ENCODE data around the gene GPNMB.

Gene GPNMB

DNA sequence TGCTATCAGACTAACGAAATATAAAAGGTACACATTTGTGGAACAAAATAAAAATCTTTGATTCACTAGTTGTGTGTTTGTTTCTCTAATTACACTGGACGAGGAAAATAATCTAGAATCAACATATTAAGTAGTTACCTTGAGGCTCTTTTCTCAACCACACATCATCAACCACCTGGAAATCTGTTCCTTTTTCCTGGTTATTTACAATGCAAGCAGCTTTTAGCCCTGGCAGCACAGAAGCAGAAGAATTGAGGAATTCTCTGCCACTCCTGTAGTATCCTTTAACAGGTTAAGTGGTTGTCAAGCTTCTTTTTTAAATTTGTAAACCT is 41.0 kb upstream of the GPNMB start:
- Histone ChIP-seq H3K27me3 (ENCODE audit: control insufficient read depth, low read length) (no peaks in the 10 kb centered on the region), H3K4me3 (ENCODE audit: low read length) (no peak overlapping the region), H3K9me3 (ENCODE audit: control insufficient read depth, insufficient read depth, low read length) (no peaks in the 10 kb centered on the region), H3K27ac (ENCODE audit: low read depth, low read length) (no peak overlapping the region), H3K9me2 (replicated peaks; ENCODE audit: control insufficient read depth, low read length) (no peaks in the 10 kb centered on the region), H3K4me1 (ENCODE audit: control insufficient read depth, low read length) (peaks cover 7% of the 10 kb centered on the region; the same call in 1 of the 2 replicates), H3F3A (ENCODE audit: control insufficient read depth, insufficient read depth) (0 out of 2 replicates have a peak, but pooled peaks cover 5% of the 10 kb centered on the region), H3K4me2 (ENCODE audit: low read length) (no peak overlapping the region), H3K36me3 (ENCODE audit: control insufficient read depth, low read length) (peaks cover 29% of the 10 kb centered on the region), H3K79me2 (ENCODE audit: control insufficient read depth, low read length) (no peaks in the 10 kb centered on the region), H4K20me1 (ENCODE audit: control insufficient read depth, insufficient read depth, low read depth, low read length) (no peaks in the 10 kb centered on the region)
- TF ChIP-seq, protein P1, sequence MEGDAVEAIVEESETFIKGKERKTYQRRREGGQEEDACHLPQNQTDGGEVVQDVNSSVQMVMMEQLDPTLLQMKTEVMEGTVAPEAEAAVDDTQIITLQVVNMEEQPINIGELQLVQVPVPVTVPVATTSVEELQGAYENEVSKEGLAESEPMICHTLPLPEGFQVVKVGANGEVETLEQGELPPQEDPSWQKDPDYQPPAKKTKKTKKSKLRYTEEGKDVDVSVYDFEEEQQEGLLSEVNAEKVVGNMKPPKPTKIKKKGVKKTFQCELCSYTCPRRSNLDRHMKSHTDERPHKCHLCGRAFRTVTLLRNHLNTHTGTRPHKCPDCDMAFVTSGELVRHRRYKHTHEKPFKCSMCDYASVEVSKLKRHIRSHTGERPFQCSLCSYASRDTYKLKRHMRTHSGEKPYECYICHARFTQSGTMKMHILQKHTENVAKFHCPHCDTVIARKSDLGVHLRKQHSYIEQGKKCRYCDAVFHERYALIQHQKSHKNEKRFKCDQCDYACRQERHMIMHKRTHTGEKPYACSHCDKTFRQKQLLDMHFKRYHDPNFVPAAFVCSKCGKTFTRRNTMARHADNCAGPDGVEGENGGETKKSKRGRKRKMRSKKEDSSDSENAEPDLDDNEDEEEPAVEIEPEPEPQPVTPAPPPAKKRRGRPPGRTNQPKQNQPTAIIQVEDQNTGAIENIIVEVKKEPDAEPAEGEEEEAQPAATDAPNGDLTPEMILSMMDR (IDR thresholded peaks at IDR 0.05; ENCODE audit: low read depth, low read length, poor library complexity, severe bottlenecking) = no peak
- TF ChIP-seq EZH2phosphoT487 (IDR thresholded peaks at IDR 0.05; ENCODE audit: borderline replicate concordance, low read length) = no peak

DNA sequence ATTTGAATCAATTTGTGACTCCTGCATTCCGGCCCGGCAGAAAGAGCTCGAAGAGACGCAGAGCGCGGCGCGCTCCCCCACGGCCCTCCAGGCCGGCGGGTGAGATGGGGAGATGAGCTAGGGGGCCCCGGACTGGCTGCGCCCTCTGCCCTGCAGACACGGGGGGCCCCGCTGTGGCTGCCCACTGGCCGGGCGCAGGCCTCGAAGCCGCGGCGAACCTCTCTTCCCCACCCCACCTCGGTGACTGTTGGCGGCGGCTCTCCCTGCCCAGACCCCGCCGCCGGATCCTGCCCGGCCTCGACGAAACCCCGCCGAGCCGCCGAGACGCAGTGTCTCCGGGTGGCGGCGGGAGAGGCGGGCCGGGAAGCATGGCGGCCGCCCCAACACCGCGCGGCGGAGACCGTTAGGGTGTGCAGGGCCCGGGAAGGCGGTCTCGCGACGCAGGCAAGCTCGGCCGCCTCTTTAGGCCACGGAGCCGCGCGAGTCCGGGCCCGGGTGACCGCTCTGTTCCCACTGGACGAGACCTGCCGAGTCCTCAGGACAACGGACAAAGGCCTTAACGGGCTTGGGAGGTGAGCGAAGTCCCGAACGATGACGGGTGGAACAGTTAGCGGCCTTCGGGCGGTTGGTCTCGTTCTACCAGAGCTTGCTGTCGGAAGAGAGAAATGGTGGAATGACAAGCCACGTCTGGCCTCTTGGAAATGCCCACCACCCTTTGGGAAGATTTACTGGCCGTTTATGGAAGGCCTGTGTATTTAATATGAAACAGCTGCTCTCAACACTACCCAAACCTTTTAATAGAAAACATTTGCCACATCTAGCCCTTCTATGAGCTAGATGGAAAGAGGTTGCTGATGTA is 40.4 kb upstream of the GPNMB start:
- Histone ChIP-seq H4K20me1 (ENCODE audit: control insufficient read depth, insufficient read depth, low read depth, low read length) (no peaks in the 10 kb centered on the region), H3K4me2 (ENCODE audit: low read length) (no peak overlapping the region), H3K9me2 (replicated peaks; ENCODE audit: control insufficient read depth, low read length) (no peaks in the 10 kb centered on the region), H3K27me3 (ENCODE audit: control insufficient read depth, low read length) (no peaks in the 10 kb centered on the region), H3K27ac (ENCODE audit: low read depth, low read length) (no peak overlapping the region), H3K4me3 (ENCODE audit: low read length) (no peak overlapping the region), H3K79me2 (ENCODE audit: control insufficient read depth, low read length) (no peaks in the 10 kb centered on the region), H3K4me1 (ENCODE audit: control insufficient read depth, low read length) (peaks cover 7% of the 10 kb centered on the region; the same call in 1 of the 2 replicates), H3K36me3 (ENCODE audit: control insufficient read depth, low read length) (peaks cover 23% of the 10 kb centered on the region), H3F3A (ENCODE audit: control insufficient read depth, insufficient read depth) (0 out of 2 replicates have a peak, but pooled peaks cover 5% of the 10 kb centered on the region), H3K9me3 (ENCODE audit: control insufficient read depth, insufficient read depth, low read length) (no peaks in the 10 kb centered on the region)
- TF ChIP-seq EZH2phosphoT487 (IDR thresholded peaks at IDR 0.05; ENCODE audit: borderline replicate concordance, low read length) = no peak
- TF ChIP-seq, protein P1 (IDR thresholded peaks at IDR 0.05; ENCODE audit: low read depth, low read length, poor library complexity, severe bottlenecking) = no peak

DNA sequence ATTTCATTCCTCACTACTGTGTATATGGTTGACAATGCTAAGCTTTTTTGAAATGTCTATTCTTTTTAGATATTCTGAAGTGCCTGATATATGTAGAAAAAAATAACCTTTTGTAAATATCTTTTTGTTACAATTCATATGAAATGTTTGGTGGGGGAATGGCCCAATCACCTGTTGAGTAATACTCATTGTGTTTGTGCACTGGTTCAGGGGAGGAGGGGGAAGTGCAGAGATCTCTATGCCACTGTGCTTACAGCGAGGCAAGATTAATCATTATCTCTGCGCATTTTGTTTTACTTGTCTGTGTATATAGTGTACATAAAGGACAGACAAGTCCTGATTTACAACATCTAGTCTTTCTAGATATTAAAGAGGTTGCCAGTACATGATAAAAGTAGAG is 39.6 kb upstream of the GPNMB start:
- TF ChIP-seq, protein P1 (IDR thresholded peaks at IDR 0.05; ENCODE audit: low read depth, low read length, poor library complexity, severe bottlenecking) = no peak
- TF ChIP-seq EZH2phosphoT487 (IDR thresholded peaks at IDR 0.05; ENCODE audit: borderline replicate concordance, low read length) = no peak

More for the DNA sequence above, 39.6 kb upstream of the GPNMB start:
- H3K27me3 ChIP-seq (ENCODE audit: control insufficient read depth, low read length) = no peaks in the 10 kb centered on the region
- H3K4me1 ChIP-seq (ENCODE audit: control insufficient read depth, low read length) = peaks cover 7% of the 10 kb centered on the region; the same call in 1 of the 2 replicates
- H3K9me2 ChIP-seq (replicated peaks; ENCODE audit: control insufficient read depth, low read length) = no peaks in the 10 kb centered on the region
- H3K4me3 ChIP-seq (ENCODE audit: low read length) = no peak overlapping the region
- H3K36me3 ChIP-seq (ENCODE audit: control insufficient read depth, low read length) = peaks cover 16% of the 10 kb centered on the region; the same call in 1 of the 2 replicates
- H3K4me2 ChIP-seq (ENCODE audit: low read length) = no peak overlapping the region
- no peaks in the 10 kb centered on the region for H3K79me2 ChIP-seq (ENCODE audit: control insufficient read depth, low read length)
- H3F3A ChIP-seq (ENCODE audit: control insufficient read depth, insufficient read depth) = 0 out of 2 replicates have a peak, but pooled peaks cover 5% of the 10 kb centered on the region
- H3K9me3 ChIP-seq (ENCODE audit: control insufficient read depth, insufficient read depth, low read length) = no peaks in the 10 kb centered on the region
- H4K20me1 ChIP-seq (ENCODE audit: control insufficient read depth, insufficient read depth, low read depth, low read length) = no peaks in the 10 kb centered on the region
- H3K27ac ChIP-seq (ENCODE audit: low read depth, low read length) = no peak overlapping the region

Data from DOHH2 (cell line).